ENCODE results near the gene CSTF1. TPM values are rescaled to one million over a fixed set of nuclear protein-coding genes. Genes with fewer than 3 reads are reported as not detected.

The CSTF1 gene
- total and polyA plus RNA-seq, 2 donors (not counting 1 experiment from before 2014, with no cell fraction given) = 31.2 to 55.2 TPM

- Histone ChIP-seq H3K27ac (ENCODE audit: insufficient read depth, low read length) (no peak overlapping the region), H3K4me3 (replicated peaks in 1 of 4; ENCODE audit: control extremely low read depth in 1 of 4, insufficient read depth in 1 of 4, low read depth in 3 of 4, low read length in 4 of 4) (no peak overlapping the region), H3K36me3 (ENCODE audit: control insufficient read depth, insufficient read depth, low read length) (no peaks in the 10 kb centered on the region), H3K79me2 (ENCODE audit: control insufficient read depth, insufficient read depth, low read length) (no peaks in the 10 kb centered on the region), H3K4me1 (ENCODE audit: control insufficient read depth, extremely low read depth, insufficient read depth, low read length) (no peaks in the 10 kb centered on the region), H3K4me2 (ENCODE audit: extremely low read depth, insufficient read depth, low read length) (no peak overlapping the region), H2AFZ (ENCODE audit: low read length) (no peak overlapping the region), H4K20me1 (ENCODE audit: control insufficient read depth, extremely low read depth, insufficient read depth, low read length) (no peaks in the 10 kb centered on the region), H3K27me3 (ENCODE audit: control insufficient read depth, insufficient read depth, low read length) (peaks cover 8% of the 10 kb centered on the region), H3K9ac (ENCODE audit: insufficient read depth, low read length) (no peak overlapping the region), H3K9me3 (ENCODE audit: control insufficient read depth, insufficient read depth, low read depth, low read length) (no peaks in the 10 kb centered on the region)
- no peak for DNase-seq (ENCODE audit: low read depth in 2 of 2)
- TF ChIP-seq EZH2 (IDR thresholded peaks at IDR 0.05; ENCODE audit: low read length, missing control alignments) = no peak
- TF ChIP-seq CTCF (conservative IDR thresholded peaks at IDR 0.05 in 1 of 2, IDR thresholded peaks at IDR 0.05 in 1 of 2; ENCODE audit: low read depth in 1 of 2, low read length in 2 of 2) = no peak
These were observed 46.5 kb upstream of the CSTF1 start for GRCh38 chr20:56345911-56346310.

- no peak overlapping the region for H2AFZ ChIP-seq (ENCODE audit: low read length)
- no peak overlapping the region for H3K9ac ChIP-seq (ENCODE audit: insufficient read depth, low read length)
- H3K4me2 ChIP-seq (ENCODE audit: extremely low read depth, insufficient read depth, low read length) = no peak overlapping the region
- no peaks in the 10 kb centered on the region for H3K9me3 ChIP-seq (ENCODE audit: control insufficient read depth, insufficient read depth, low read depth, low read length)
- peaks cover 4% of the 10 kb centered on the region for H3K27me3 ChIP-seq (ENCODE audit: control insufficient read depth, insufficient read depth, low read length)
- no peaks in the 10 kb centered on the region for H4K20me1 ChIP-seq (ENCODE audit: control insufficient read depth, extremely low read depth, insufficient read depth, low read length)
- no peak for TF ChIP-seq CTCF (conservative IDR thresholded peaks at IDR 0.05 in 1 of 2, IDR thresholded peaks at IDR 0.05 in 1 of 2; ENCODE audit: low read depth in 1 of 2, low read length in 2 of 2)
- no peak for TF ChIP-seq EZH2 (IDR thresholded peaks at IDR 0.05; ENCODE audit: low read length, missing control alignments)
- no peak overlapping the region for H3K4me3 ChIP-seq (replicated peaks in 1 of 4; ENCODE audit: control extremely low read depth in 1 of 4, insufficient read depth in 1 of 4, low read depth in 3 of 4, low read length in 4 of 4)
- H3K79me2 ChIP-seq (ENCODE audit: control insufficient read depth, insufficient read depth, low read length) = no peaks in the 10 kb centered on the region
- no peaks in the 10 kb centered on the region for H3K4me1 ChIP-seq (ENCODE audit: control insufficient read depth, extremely low read depth, insufficient read depth, low read length)
- no peaks in the 10 kb centered on the region for H3K36me3 ChIP-seq (ENCODE audit: control insufficient read depth, insufficient read depth, low read length)
- H3K27ac ChIP-seq (ENCODE audit: insufficient read depth, low read length) = no peak overlapping the region
- DNase-seq (ENCODE audit: low read depth in 2 of 2) = no peak
These were observed 44.7 kb upstream of the CSTF1 start for GRCh38 chr20:56347628-56348304.

- H2AFZ ChIP-seq (ENCODE audit: low read length) = peak overlapping the region; percentile 40
- H3K9ac ChIP-seq (ENCODE audit: insufficient read depth, low read length) = no peak overlapping the region
These were observed 44.1 kb upstream of the CSTF1 start for GRCh38 chr20:56348305-56348693.

More at GRCh38 chr20:56348305-56348693, 44.1 kb upstream of the CSTF1 start:
- TF ChIP-seq CTCF (conservative IDR thresholded peaks at IDR 0.05 in 1 of 2, IDR thresholded peaks at IDR 0.05 in 1 of 2; ENCODE audit: low read depth in 1 of 2, low read length in 2 of 2) = no peak
- TF ChIP-seq EZH2 (IDR thresholded peaks at IDR 0.05; ENCODE audit: low read length, missing control alignments) = no peak
- H4K20me1 ChIP-seq (ENCODE audit: control insufficient read depth, extremely low read depth, insufficient read depth, low read length) = no peaks in the 10 kb centered on the region
- H3K36me3 ChIP-seq (ENCODE audit: control insufficient read depth, insufficient read depth, low read length) = no peaks in the 10 kb centered on the region
- no peaks in the 10 kb centered on the region for H3K9me3 ChIP-seq (ENCODE audit: control insufficient read depth, insufficient read depth, low read depth, low read length)
- H3K79me2 ChIP-seq (ENCODE audit: control insufficient read depth, insufficient read depth, low read length) = no peaks in the 10 kb centered on the region
- peaks cover 2% of the 10 kb centered on the region for H3K27me3 ChIP-seq (ENCODE audit: control insufficient read depth, insufficient read depth, low read length)
- H3K4me3 ChIP-seq (replicated peaks in 1 of 4; ENCODE audit: control extremely low read depth in 1 of 4, insufficient read depth in 1 of 4, low read depth in 3 of 4, low read length in 4 of 4) = no peak overlapping the region
- no peak overlapping the region for H3K4me2 ChIP-seq (ENCODE audit: extremely low read depth, insufficient read depth, low read length)
- DNase-seq (ENCODE audit: low read depth in 2 of 2) = no peak
- H3K27ac ChIP-seq (ENCODE audit: insufficient read depth, low read length) = no peak overlapping the region
- no peaks in the 10 kb centered on the region for H3K4me1 ChIP-seq (ENCODE audit: control insufficient read depth, extremely low read depth, insufficient read depth, low read length)
